Anterior cingulate cortex (tissue), 58 donors: Measurements from ENCODE around the gene SHE.
"Not testable (repeated sequence)": the region's sequence is repeated elsewhere in the genome, so short reads cannot be mapped to it uniquely, and the experiment has no call there.

Source experiments
- DNase-seq, 58 donors: peaks; one replicate each; lab custom pipeline; 2025; lab: John Stamatoyannopoulos, UW

Gene SHE

DNA sequence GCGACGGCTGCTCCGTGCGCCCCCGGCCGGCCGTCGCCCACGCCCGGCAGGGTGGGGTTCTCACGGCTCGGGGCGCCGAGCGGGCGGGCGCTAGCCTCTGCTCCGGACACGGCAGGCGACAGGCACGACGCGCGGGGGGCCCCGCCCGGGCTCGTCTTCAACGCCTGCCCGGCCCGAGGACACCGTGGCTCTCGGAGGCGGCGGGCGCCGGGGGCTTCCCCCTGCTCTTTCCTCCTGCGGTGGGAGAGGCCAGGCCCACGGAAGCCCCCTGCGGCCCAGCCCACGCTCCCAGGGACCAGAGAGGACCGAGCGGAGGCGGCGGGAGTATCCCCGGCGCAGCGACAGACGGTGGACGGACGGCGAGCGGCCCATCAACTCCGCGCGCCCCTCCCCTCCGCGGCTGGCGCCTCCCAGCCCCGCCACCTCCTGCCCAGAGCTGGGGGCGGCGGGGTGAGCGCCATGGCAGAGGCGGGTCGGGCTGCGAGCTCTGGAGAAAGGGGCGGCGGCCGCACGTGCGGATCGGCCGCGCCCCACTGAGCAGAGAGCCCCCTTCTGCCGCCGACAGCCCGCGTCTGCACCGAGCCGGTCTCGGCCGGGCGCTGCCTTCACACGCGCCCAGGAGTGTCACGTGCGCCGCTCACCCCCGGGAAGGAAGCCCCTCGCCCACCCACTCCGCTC, at the start of gene SHE, which contains the start of gene TDRD10:
TSS of gene SHE (minus strand) at position 347 of the 678 bp plus-strand sequence. CDS start 386 bp downstream, outside the sequence.
TSS of gene TDRD10 (plus strand) at position 154 of the 678 bp plus-strand sequence. CDS start 4,685 bp downstream, outside the sequence.
- DNase-seq, result no peak

DNA sequence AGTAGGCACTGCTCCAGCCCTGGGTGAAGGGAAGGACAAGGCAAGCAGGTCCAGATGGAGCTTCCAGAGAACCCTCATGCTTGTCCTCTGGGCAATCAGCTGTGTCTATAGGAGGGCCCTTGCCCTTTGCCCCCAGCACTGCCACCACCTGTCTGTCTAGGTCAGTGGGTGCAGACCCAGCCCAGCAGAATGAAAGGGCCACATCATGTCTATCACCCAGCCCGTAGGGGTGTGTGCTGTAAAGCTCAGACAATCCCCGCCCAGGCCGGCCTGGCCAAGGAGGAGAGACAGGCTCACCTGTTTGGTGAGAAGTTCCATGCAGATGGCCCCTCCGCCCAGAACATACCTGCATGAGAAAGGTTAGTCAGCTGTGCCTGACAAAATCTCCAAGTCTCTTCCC, 49.3 kb upstream of the SHE start:
- DNase-seq, result no peak

DNA sequence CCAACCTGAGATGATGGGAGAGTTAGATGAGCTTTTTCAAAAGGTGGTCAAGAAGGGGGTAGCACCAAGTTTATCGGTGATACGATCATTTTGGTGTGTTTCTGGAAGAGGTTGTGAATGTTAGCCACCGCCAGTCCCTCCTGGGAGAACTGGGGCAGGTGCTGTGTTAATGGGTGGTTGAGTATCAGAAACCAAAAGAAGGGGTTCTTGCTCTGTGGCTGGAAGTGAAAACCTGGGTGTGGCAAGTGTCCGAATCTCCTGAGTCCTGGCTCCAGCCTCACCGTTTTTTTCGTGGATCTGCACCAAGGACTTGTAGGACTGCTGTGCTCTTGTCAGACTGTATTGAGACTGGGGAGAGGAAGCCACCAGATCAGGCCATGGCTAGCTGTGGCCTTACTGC, 48.4 kb upstream of the SHE start:
- no peak for DNase-seq

DNA sequence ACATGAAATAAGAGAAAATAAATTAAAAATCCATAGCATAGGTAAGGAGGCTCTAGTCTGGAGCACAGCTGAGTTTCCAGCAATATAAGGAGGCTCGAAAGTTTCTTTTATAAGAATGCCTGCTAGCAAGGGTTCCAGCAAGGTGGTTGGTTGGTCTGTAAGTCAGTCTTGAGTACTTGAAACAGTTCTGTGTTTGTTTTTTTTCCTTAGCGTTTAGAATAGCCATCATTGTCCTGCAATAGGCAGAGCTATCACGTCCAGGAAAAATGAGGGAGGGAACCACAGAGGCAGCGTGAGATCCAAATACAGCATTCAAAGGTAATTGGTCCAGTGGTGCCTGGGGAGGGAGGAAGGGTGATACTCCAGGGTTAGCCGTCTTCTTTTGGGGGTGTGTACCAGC, 47.9 kb upstream of the SHE start:
- no peak for DNase-seq

DNA sequence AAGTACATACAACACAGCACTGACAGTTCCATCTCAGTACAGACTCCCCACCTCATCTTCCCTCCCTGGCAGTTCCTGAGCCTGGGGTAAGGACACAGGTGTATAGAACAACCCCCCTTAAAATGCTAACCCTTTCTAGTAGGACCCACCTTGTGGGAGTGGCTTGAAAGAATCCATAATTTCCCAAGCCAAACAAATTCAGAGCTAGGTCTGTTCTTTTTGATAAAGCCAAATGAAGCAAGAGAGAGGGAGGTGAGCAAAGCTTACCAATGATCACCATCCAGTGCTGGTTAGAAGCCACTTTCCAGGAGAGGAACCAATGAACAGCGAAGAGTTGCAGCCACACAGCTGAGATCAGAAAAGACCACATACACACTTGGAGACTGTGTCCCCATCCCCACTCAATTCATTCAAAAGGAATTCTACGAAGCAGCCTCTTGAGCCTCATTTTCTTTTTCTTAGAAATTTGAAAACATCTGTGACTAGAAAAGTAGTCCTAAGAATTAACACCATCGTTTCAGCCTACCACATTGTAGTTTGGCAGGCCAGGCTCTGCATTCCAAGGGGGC, 47.1 kb upstream of the SHE start:
- DNase-seq, result no peak

DNA sequence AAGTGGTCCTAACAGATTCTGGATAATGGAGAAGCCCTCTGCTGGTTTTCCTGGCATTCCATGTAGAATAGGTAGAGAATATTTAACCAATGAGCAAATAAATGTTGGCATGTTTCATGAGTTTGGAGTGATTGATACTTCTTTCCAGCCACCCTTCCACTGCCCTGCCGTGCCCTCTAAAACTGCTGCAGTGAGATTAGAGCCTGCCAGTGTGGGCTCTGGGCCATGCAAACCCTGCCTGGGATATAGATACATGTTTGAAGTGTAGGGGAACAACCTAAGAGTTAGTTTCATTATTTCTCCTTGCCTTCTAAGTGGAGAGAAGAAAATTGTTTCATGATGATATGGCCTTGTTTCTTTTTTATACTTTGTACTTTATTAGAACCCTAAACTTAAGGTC, 45.8 kb upstream of the SHE start:
- no peak for DNase-seq

DNA sequence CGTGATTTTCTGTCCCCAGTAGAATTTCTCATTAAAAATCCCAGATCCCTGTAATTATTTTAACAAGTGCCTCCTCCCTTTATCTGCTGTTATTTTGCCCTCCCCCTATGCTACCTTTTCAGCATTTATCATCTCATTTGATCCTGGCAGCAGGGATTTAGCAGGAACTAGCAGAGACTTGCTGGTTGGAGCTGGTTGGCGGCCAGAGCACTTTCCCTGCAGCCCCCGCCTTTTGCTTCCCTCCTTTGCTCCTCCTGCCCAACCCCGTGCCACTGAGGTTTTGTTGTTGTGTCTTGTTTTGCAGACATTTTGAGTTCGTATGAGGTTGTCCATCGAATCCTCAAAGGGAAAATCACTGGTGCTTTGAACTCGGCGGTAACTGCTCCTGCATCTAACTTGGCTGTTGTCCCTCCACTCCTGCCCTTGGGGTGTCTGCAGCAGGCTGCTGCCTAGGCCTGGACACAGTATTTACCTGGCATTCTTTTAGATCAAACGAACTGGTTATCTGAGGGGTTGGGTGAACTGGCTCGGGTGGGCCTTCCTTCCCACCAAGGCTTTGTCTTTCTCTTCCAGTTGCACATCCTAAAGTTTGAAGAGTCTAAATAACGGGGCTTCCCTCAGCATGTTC, 45.0 kb upstream of the SHE start:
- no peak for DNase-seq

DNA sequence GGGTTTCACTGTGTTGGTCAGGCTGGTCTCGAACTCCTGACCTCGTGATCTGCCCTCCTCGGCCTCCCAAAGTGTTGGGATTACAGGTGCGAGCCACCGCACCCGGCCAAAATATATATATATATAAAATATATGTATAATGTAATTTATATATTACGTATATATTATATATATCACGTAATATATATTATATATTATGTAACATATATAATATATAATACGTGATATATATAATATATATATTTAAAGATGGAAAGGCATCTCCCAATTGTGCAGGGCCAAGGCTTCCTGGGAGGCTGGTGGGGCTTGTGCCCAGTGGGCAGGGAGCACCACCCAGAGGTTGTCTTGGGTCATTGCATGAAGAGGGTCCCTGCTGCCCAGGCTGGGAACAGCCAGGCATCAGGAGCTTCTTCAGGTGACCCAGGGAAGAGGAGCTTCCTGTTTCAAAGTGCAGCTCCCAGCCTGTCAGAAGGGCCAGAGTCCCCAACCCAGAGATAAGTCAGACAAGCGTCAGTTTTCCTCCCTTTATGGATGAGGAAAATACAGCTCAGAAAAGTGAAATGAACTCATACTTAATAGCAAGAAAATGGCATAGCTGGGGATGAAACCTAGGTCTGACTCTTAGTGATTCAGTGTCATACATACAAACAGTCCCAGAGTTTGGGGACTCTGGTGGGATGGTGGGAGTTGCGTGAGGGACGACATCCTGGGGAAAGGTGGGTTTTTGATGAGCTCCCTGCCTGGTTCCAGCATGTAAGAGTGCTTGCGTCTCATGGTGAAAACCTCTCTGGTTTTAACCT, 44.3 kb upstream of the SHE start:
- peak in 39 of 58 donors; percentile 3 to 67 (median 20) for DNase-seq

DNA sequence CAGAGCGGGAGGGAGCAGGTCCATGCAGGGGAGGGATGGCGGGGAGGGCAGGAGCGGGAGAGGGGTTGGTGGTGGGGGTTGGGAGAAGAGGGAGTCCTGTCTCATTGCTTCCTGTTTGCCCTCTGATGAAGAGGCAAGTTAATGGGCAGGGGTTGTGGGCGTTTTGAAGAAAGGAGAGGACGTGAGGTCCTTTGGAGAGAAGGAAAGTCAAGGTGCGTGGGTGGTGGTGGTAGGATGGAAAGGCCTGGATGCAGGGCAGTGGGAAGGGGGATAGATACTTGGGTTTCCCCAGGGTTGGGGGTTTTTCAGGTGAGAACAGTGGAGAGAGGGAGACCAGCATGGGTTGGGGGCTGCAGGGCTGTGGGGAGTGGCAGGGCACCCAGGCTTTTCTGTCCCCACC, 39.0 kb upstream of the SHE start:
- DNase-seq, result no peak

DNA sequence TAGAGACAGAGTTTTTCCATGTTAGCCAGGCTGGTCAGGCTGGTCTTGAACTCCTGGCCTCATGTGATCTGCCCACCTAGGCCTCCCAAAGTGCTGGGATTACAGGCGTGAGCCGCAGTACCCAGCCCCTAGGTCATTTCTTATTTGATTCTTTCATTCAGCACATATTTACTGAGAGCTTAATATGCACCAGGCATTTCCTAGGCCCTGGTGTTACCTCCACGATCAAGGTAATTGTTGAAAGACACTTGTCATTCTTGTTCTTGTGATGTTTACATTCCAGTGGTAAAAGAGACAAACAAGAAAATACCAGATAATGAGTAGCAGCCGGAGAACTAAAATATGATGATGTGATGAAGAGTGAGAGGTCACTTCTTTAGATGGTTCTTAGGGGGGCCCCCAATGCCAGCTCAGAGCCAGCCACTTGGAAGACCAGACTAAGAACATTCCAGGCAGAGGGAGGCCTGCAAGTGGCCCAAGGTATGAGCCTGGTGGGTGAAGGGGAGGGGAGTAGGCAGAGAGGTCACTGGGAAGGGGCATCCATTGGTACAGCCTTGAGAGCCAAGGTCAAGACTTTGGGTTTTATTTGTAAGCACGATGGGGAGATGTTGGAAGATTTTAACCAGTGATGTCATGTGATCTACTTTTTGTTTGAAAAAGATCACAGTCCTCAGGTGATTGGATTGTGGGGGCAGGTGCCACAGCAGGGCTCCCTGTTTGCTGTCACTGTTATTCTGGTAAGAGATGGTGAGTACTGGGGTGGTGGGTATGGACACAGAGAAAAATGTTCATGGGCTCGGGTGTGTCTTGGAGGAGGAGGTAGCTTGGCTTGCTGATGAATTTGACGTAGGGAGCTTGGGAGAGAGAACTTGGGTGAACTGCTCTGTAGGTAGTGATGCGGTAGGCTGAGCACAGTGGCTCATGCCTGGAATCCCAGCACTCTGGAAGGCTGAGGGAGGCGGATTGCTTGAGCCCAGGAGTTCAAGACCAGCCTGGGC, 37.6 kb upstream of the SHE start:
- DNase-seq, result no peak

DNA sequence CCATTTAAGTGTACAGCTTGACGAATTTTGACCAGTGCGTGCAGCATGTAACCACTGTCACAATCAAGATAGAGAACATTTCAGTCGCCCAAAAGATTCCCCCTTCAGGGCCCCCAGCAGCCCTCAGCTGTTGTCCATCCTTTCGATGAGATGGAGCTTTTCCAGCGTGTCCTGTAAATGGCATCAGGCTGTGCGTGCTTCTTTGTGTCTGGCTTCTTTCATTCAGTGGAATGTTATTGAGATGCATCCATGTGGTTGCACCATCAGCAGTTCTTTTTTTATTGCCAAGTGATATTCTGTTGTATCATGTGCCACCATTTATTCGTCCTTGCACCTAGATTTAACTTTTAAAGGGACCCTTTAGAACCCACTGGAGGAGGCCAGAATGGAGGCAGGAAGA, 34.4 kb upstream of the SHE start:
- DNase-seq, result no peak

DNA sequence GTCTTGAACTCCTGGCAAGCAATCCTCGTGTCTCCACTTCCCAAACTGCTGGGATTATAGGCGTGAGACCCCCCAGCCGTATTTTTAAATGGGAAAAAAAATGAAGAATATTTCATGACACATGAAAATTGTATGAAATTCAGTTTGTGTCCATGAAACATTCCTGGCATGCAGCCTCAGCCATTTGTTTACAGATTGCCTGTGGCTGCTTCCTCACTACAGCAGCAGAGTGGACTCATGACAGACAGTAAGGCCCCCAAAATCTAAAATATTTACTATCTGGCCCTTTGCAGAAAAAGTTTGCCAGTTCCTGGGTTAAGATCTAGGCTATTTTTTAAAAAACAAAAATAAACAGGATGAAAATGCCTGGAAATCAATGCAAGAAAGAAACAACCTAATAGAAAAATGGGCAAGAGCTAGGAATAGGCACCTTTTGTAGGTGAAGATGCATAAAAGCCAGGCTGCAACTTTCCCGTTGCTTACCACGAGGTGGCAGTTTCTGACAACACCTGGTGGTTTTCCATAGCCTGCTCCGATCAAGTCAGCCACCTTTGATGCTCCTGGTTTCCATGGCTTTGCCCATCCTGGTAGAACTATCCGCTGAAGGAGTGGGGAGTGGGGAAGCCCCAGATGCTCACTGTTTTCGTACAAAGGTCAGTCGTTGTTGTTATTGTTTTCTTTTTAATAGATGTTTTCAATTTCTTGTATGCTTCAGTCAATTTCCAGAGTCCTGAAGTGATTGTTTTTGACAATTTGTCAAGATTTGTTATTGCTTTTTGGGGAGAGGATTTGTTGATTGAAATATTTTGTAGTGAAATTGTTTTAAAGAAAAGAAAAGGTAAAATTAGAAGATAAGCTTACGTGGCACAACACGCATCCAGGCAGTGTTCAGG, 32.0 kb upstream of the SHE start:
- no peak for DNase-seq

DNA sequence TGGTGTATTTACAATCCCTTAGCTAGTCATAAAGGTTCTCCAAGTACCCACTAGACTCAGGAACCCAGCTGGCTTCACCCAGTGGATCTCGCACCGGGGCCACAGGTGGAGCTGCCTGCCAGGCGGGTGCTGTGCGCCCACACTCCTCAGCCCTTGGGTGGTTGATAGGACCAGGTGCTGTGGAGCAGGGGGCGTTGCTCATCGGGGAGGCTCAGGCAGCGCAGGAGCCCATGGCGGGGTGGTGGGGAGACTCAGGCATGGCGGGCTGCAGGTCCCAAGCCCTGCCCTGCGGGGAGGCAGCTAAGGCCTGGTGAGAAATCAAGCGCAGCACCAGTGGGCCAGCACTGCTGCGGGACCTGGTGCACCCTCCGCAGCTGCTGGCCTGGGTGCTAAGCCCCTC, 29.7 kb upstream of the SHE start:
- not testable (repeated sequence) for DNase-seq

DNA sequence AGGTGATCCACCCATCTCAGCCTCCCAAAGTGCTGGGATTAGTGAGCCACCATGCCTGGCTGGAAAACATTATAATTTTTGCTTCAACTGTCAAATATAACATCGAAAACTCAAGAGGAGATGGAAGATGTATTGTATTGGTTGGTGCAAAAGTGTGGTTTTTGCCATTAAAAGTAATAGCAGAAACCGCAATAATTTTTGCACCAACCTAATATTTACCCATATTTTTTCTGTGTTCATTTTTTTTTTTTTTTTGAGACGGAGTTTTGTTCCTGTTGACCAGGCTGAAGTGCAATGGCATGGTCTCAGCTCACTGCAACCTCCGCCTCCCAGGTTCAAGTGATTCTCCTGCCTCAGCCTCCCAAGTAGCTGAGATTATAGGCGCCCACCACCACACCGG, 27.1 kb upstream of the SHE start:
- no peak for DNase-seq

DNA sequence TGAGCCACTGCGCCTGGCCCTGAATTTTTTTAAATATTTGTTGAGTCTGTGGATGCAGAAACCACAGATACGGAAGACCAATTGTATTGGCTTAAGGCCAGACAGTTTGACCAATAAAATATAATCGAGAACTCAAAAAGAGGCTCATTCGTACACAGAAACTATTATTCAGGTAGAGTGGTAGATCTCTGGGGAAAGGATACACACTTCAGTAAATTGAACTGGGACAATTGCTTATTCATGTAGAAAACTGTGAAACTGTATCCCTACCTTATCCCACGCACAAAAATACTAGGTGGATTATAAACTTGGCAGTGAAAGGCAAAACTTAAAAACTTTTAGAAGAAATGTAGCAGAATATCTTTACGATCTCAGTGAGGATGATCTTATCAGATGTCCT, 25.0 kb upstream of the SHE start:
- DNase-seq, result no peak

DNA sequence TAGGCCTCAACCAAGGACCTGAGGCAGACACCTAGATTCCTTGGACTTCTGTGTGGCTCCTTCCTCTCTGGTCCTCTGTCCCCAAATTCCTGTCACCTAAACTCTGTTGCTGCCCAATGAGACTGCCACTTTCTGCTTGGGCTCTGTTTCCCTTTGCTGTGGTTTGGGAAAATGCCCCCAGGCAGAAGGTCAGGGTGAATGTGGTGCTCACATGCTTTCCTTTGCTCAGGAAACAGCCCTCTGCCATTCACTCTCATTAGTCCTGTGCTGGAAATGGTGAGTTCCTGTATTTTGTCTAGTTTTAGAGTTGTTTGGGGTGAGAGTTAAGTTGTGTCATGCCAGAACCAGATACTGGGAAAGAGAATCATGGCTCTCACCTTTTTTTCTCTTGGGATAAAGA, 22.7 kb upstream of the SHE start:
- no peak for DNase-seq

DNA sequence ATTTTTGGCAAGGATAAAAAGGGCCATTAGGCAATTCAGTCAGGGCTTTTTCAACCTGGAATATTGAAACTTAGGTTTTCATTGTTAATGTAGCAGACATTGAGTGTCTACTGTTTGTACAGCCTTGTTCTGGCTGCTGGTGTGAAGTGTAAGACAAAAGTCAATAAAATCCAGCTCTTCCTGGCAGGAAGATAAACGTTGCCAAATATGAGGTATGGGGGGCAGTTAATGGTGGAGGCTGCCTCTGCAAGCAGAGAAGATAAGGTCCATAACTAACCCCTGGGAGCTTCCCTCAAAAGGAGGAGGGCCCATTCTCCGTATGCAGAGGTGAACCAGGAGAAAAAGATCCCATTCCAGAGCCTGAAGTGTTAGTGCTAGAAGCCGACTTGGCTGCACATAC, 19.5 kb upstream of the SHE start:
- no peak for DNase-seq

DNA sequence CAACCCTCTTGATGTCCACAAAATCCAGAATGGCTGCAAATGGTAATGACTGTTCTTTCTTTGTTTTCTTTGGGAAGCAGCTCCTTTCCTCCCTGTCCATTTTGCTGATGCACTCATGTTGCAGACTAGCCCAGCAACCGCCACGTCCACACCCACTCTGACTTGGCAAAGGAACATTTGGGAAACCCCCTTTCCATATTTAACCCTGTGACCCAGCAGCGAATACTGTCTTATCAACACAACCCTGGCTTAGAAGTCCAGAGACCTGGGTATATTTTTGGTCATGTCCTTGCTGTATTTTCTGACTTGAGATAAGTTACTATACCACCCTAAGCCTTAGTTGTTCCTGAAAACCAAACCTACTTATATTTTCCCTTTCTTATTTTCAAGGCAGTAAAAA, 18.1 kb upstream of the SHE start:
- no peak for DNase-seq

DNA sequence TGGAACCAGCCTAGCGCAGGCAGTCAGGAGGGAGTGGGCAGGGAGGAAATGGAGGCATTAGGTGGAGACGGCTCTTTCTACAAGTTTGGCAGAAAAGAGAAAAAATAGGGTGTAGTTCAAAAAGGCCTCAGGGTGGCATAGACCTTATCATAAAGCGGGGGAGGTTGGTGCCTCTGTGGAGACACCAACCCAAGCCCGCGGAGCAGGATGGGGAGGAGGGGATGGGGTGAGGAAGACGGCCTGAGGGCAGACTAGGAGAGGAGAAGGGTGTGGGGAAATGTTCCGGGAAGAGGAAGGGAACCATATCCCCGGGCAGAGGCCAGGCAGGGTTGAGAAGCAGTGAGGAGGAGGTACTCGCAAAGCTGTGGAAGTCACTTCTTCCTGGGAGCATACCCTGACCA, 17.4 kb upstream of the SHE start:
- no peak for DNase-seq
